Sigmoid colon (tissue), 7 donors: ENCODE measurements around the gene SMC1B. TPM values are rescaled to one million over a fixed set of nuclear protein-coding genes. Genes with fewer than 3 reads are reported as not detected.

Experiments used
- DNase-seq: peaks from one replicate; pipeline ENCODE4 v3.0.0-alpha.2; 2019
- H3K27ac ChIP-seq, 4 donors: fragments of 200-600 bp; sonication (generic); one replicate each; pipeline ENCODE4 v1.5.1; 2016 to 2019; ENCODE audit warnings: mild to moderate bottlenecking in 1 of 4
- H3K27me3 ChIP-seq, 3 donors: fragments of 200-600 bp; sonication (generic); one replicate each; pipeline ENCODE4 v1.5.1; 2019; ENCODE audit warnings: mild to moderate bottlenecking in 1 of 3
- H3K36me3 ChIP-seq, 4 donors: fragments of 200-600 bp; sonication (generic); one replicate each; pipeline ENCODE4 v1.5.1; 2016 to 2019
- H3K4me1 ChIP-seq, 4 donors: fragments of 200-600 bp; sonication (generic); one replicate each; pipeline ENCODE4 v1.5.1; 2017 to 2019
- H3K4me3 ChIP-seq, 4 donors: fragments of 200-600 bp; sonication (generic); one replicate each; pipeline ENCODE4 v1.5.1; 2017 to 2019; ENCODE audit warnings: mild to moderate bottlenecking in 2 of 4, moderate library complexity in 1 of 4
- H3K9me3 ChIP-seq, 4 donors: fragments of 200-600 bp in 3 of 4; sonication (generic) in 3 of 4; one replicate each; pipeline versions ENCODE4 v1.5.1 to v1.6.1; 2013 to 2019
- EP300 ChIP-seq, 4 donors: sonication (generic); formaldehyde crosslinking; IDR thresholded peaks; one replicate each; pipeline ENCODE4 v1.6.1; 2017; ENCODE audit warnings: antibody characterized with exemption in 4 of 4
- POLR2A ChIP-seq, 2 donors: fragments of 450-650 bp; IDR thresholded peaks; one replicate each; pipeline ENCODE4 v1.6.1; 2016; ENCODE audit warnings: antibody characterized with exemption in 2 of 2, mild to moderate bottlenecking in 2 of 2, moderate library complexity in 2 of 2
- POLR2AphosphoS5 ChIP-seq, 4 donors: sonication (generic); formaldehyde crosslinking; IDR thresholded peaks; one replicate each; pipeline ENCODE4 v1.6.1; 2017; ENCODE audit warnings: antibody characterized with exemption in 4 of 4
- WGBS, 2 donors: extraction: QIAGEN DNeasy Blood & Tissue Kit; methylation state at CpG; one replicate each; pipeline ENCODE4 v1.1.7; 2013; 5-methylcytosine and 5-hydroxymethylcytosine counted together
- intact Hi-C: fragments of 100-400 bp; cut with DNase I; formaldehyde crosslinking; loops from one replicate; pipeline ENCODE4 v1.15.1; 2023
- polyA plus RNA-seq, 3 donors: library from polyadenylated mRNA; stranded (reverse); fragments of 200-250 nt; gene quantifications; one replicate each; pipeline ENCODE4 v1.2.3, GENCODE V29; 2013
- total RNA-seq, 4 donors: library from RNA; depleted of rRNA; stranded (reverse); fragments of >200 nt; gene quantifications; one replicate each; pipeline ENCODE4 v1.1.0, GENCODE V29; 2016
- TF ChIP-seq, protein P1 (sequence below), 4 experiments: fragments of 450-650 bp in 3 of 4; fragments of 200-600 bp in 1 of 4; IDR thresholded peaks; one replicate each; pipeline ENCODE4 v1.5.1; 2016 to 2019; ENCODE audit warnings: antibody characterized with exemption in 4 of 4, mild to moderate bottlenecking in 3 of 4, moderate library complexity in 2 of 4
- donor health status: healthy with polysubstance abuse.
- donor health status: Bipolar disorder and iron deficiency.
- donor health status: healthy.

SMC1B gene
- total and polyA plus RNA-seq, 7 donors = 0.07 TPM; not detected in 6

DNA sequence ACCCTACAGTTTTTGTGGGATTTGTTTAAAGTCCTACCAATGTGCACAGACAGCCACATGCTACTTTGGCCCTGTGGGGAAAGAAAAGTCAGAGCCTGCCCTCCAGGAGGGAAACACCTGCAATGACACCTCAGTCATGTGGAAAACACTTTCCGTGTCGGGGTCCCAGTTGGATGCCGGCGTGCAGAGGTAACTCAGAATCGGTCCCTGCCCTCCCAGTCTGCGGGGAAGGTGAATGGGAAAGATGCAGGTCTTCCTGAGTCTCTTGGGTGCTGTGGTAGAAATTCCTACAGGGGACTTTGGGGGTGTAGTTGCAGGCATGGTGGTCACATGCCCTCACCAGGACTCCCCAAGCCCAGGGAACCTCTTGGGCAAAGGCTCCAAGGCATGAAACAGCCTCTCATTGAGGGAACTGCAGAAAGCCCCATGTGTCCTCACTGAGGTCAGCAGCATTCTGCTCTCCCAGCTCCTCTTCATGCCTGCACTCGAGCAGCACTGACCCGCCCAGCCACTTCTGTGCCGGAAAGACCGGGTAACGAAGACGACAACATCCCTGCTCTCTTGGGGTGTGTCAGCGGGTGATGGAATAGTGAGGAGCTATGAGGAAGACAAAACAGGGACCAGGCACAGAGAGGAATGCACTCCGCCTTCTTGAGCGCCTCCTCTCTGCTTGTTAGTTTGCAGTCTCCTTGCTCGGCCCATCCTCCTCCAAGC lies 4.8 kb upstream of the SMC1B start:
- peaks cover 0 to 10% (median 6%) of the 10 kb centered on the region in 4 donors for H3K4me1 ChIP-seq
- no peaks in the 10 kb centered on the region for H3K36me3 ChIP-seq
- TF ChIP-seq POLR2A (IDR thresholded peaks at IDR 0.05) (no peak), EP300 (IDR thresholded peaks at IDR 0.05) (no peak), POLR2AphosphoS5 (IDR thresholded peaks at IDR 0.05) (no peak)
- TF ChIP-seq, protein P1, sequence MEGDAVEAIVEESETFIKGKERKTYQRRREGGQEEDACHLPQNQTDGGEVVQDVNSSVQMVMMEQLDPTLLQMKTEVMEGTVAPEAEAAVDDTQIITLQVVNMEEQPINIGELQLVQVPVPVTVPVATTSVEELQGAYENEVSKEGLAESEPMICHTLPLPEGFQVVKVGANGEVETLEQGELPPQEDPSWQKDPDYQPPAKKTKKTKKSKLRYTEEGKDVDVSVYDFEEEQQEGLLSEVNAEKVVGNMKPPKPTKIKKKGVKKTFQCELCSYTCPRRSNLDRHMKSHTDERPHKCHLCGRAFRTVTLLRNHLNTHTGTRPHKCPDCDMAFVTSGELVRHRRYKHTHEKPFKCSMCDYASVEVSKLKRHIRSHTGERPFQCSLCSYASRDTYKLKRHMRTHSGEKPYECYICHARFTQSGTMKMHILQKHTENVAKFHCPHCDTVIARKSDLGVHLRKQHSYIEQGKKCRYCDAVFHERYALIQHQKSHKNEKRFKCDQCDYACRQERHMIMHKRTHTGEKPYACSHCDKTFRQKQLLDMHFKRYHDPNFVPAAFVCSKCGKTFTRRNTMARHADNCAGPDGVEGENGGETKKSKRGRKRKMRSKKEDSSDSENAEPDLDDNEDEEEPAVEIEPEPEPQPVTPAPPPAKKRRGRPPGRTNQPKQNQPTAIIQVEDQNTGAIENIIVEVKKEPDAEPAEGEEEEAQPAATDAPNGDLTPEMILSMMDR (IDR thresholded peaks at IDR 0.05) = no peak
- H3K27me3 ChIP-seq = peaks cover 0 to 3% (median under 1%) of the 10 kb centered on the region in 3 donors
- DNase-seq = no peak
- H3K4me3 ChIP-seq = no peak overlapping the region
- no peaks in the 10 kb centered on the region for H3K9me3 ChIP-seq
- no peak overlapping the region for H3K27ac ChIP-seq
- intact Hi-C loops = no loop called here
- 96% methylated on average over 16 of the region's 16 CpGs for WGBS, 2 donors

DNA sequence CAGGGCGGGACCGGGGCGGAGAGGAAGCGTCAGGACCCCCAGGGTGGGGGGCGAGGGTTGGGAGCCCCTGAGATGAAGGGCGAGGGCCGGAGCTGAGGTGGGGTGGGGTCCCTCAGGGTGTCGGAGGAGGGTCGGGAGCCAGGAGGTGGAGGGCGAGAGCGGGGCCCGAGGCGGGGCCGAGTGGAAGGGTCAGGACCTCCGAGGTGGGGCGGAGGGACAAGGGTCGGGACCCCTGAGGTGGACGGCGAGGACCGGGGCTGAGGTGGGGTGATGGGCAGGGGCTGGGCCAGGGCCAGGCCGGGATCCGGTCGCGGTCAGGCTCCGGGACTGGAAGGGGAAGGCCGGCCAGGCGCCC lies 409 bp downstream of the SMC1B start:
- Histone ChIP-seq H3K36me3 (no peaks in the 10 kb centered on the region), H3K4me1 (peaks cover 0 to 15% (median 9%) of the 10 kb centered on the region in 4 donors), H3K9me3 (no peaks in the 10 kb centered on the region), H3K27me3 (peaks cover 0 to 11% (median 8%) of the 10 kb centered on the region in 3 donors), H3K27ac (no peak overlapping the region), H3K4me3 (peak overlapping the region in 3 of 4 donors; percentile 31 to 52 (median 48))
- TF ChIP-seq, protein P1 (IDR thresholded peaks at IDR 0.05) = no peak
- no peak for TF ChIP-seq POLR2AphosphoS5 (IDR thresholded peaks at IDR 0.05)
- TF ChIP-seq EP300 (IDR thresholded peaks at IDR 0.05) = no peak
- no peak for TF ChIP-seq POLR2A (IDR thresholded peaks at IDR 0.05)
- intact Hi-C loops = no loop called here
- DNase-seq = no peak
- 91 to 96% methylated on average over 27 of the region's 27 CpGs for WGBS, 2 donors

DNA sequence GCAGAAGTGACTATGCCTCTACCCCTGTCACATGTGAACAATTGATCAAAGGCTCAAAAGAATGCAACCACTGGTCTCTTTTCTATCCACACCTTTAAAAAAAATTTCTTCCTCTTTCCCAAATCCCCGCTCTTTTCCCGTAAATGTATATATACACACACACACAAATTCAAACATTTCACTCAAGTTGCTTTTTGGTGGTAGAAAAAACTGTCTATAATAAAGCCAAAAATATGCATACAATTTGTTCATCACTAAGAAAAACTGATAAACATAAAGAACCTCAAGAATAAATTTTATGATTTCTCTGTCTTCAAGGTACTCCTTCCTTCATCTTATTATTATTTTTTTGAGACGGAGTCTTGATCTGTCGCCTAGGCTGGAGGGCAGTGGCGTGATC lies 5.6 kb downstream of the SMC1B start:
- Histone ChIP-seq H3K4me1 (peaks cover 0 to under 1% (median 0%) of the 10 kb centered on the region in 4 donors), H3K27ac (no peak overlapping the region), H3K4me3 (no peak overlapping the region), H3K27me3 (peaks cover 0 to 4% (median 3%) of the 10 kb centered on the region in 3 donors), H3K36me3 (no peaks in the 10 kb centered on the region), H3K9me3 (no peaks in the 10 kb centered on the region)
- whole genome bisulfite sequencing, 2 donors = 98% methylated on average over 5 of the region's 5 CpGs
- intact Hi-C loops = no loop called here
- TF ChIP-seq POLR2AphosphoS5 (IDR thresholded peaks at IDR 0.05) = no peak
- TF ChIP-seq, protein P1 (IDR thresholded peaks at IDR 0.05) = no peak
- TF ChIP-seq POLR2A (IDR thresholded peaks at IDR 0.05) = no peak
- TF ChIP-seq EP300 (IDR thresholded peaks at IDR 0.05) = no peak
- DNase-seq = no peak

DNA sequence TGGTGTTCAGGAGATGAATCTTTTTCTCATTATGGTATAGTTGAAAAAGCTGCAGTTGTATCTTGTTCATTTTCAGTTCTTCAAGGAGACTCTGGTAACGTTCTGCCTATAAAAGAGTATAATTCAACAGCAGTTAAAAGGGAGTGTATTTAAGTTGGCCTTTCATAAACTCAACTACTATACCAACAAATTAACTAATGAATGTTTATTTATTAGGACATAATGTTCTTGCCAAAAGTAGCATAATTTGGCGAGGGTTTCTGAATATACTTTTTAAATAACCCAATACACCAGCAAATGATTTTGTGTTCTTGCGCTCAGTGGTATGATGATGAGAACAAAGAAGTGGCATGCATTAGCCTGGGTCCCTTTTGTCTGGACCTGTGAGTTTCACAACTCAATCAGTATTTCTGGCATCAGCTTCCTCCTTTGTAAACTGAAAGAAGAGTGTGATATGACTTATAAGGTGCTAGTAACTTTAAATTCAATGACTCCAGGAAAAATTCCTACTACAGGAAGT lies 10.9 kb downstream of the SMC1B start:
- WGBS, 2 donors = 66 to 84% methylated on average over 3 of the region's 3 CpGs
- TF ChIP-seq POLR2AphosphoS5 (IDR thresholded peaks at IDR 0.05) (no peak), POLR2A (IDR thresholded peaks at IDR 0.05) (no peak), EP300 (IDR thresholded peaks at IDR 0.05) (no peak)
- TF ChIP-seq, protein P1 (IDR thresholded peaks at IDR 0.05) = no peak

More for the DNA sequence above, 10.9 kb downstream of the SMC1B start:
- H3K9me3 ChIP-seq = no peaks in the 10 kb centered on the region
- no peak overlapping the region for H3K4me3 ChIP-seq
- intact Hi-C loops = no loop called here
- H3K4me1 ChIP-seq = no peaks in the 10 kb centered on the region
- DNase-seq = no peak
- no peak overlapping the region for H3K27ac ChIP-seq
- H3K27me3 ChIP-seq = peaks cover 0 to 1% (median 0%) of the 10 kb centered on the region in 3 donors
- no peaks in the 10 kb centered on the region for H3K36me3 ChIP-seq
